Osteoblast (primary cell): ENCODE results near the gene ZNF506. TPM values are rescaled to one million over a fixed set of nuclear protein-coding genes. Genes with fewer than 3 reads are reported as not detected.

Experiments used
- DNase-seq: peaks from one replicate; pipeline ENCODE4 v3.0.0; 2011; ENCODE audit warnings: low spot score, mixed read lengths; ENCODE audit not compliant: insufficient read length; ENCODE audit errors: missing footprints
- H2AFZ ChIP-seq: 2 replicates; pipeline ENCODE4 v1.6.0; 2011; ENCODE audit warnings: mild to moderate bottlenecking, low read length
- H3K27ac ChIP-seq: 2 replicates; pipeline ENCODE4 v1.5.1; 2011; ENCODE audit warnings: mild to moderate bottlenecking, low read depth, low read length, moderate library complexity
- H3K27me3 ChIP-seq: 2 replicates; pipeline ENCODE4 v1.6.0; 2012; ENCODE audit warnings: mild to moderate bottlenecking, control low read depth, inconsistent platforms, low read length, moderate library complexity; ENCODE audit not compliant: insufficient read depth
- H3K36me3 ChIP-seq: 2 replicates; pipeline ENCODE4 v1.5.1; 2011; ENCODE audit warnings: mild to moderate bottlenecking, low read length, control low read depth, moderate library complexity; ENCODE audit not compliant: insufficient read depth
- H3K4me1 ChIP-seq: 2 replicates; pipeline ENCODE4 v1.5.1; 2011; ENCODE audit warnings: mild to moderate bottlenecking, low read length, control low read depth, moderate library complexity; ENCODE audit not compliant: insufficient read depth
- H3K4me2 ChIP-seq: 2 replicates; pipeline ENCODE4 v1.6.0; 2011; ENCODE audit warnings: mild to moderate bottlenecking, low read length; ENCODE audit not compliant: insufficient read depth
- H3K4me3 ChIP-seq: fragments of 200-600 bp; sonication (generic); 3 replicates; pipeline ENCODE4 v1.5.1; 2012; ENCODE audit warnings: mild to moderate bottlenecking, low read length, inconsistent platforms; ENCODE audit not compliant: insufficient read depth
- H3K79me2 ChIP-seq: 2 replicates; pipeline ENCODE4 v1.6.0; 2012; ENCODE audit warnings: mild to moderate bottlenecking, low read length, control low read depth, inconsistent platforms; ENCODE audit not compliant: insufficient read depth
- H3K9me3 ChIP-seq: 2 replicates; pipeline ENCODE4 v1.5.1; 2011; ENCODE audit warnings: low read depth, low read length, control low read depth
- H4K20me1 ChIP-seq: 2 replicates; pipeline ENCODE4 v1.6.0; 2012; ENCODE audit warnings: mild to moderate bottlenecking, low read length, control low read depth; ENCODE audit not compliant: insufficient read depth
- CTCF ChIP-seq: IDR thresholded peaks from 2 replicates; pipeline ENCODE4 v1.5.1; 2011; ENCODE audit warnings: mild to moderate bottlenecking, low read depth, low read length, moderate library complexity; ENCODE audit errors: extremely low read depth
- small RNA-seq: library from RNA; depleted of rRNA; stranded (forward); fragments of <200 nt; gene quantifications from one replicate; pipeline ENCODE3, GENCODE V24; 2012
- total RNA-seq: library from RNA; depleted of rRNA; stranded (reverse); fragments of >200 nt; gene quantifications from 2 replicates; pipeline ENCODE4 v1.2.3, GENCODE V29; 2012

Gene ZNF506
- total RNA-seq, 1 donor, result 14.8 TPM

- no peaks in the 10 kb centered on the region for H3K4me1 ChIP-seq
- H4K20me1 ChIP-seq, result no peaks in the 10 kb centered on the region
- H3K27me3 ChIP-seq, result no peaks in the 10 kb centered on the region
- H3K27ac ChIP-seq, result no peak overlapping the region
- no peak overlapping the region for H3K4me3 ChIP-seq
- no peaks in the 10 kb centered on the region for H3K36me3 ChIP-seq
- H2AFZ ChIP-seq, result no peak overlapping the region
- DNase-seq, result peak; percentile 52
- H3K4me2 ChIP-seq, result no peak overlapping the region
- H3K9me3 ChIP-seq, result no peaks in the 10 kb centered on the region
- no peaks in the 10 kb centered on the region for H3K79me2 ChIP-seq
- TF ChIP-seq CTCF, result no peak
Measured at GRCh38 chr19:19743176-19743575, 78.4 kb downstream of the ZNF506 start.

GRCh38 chr19:19742773-19743172 is 78.8 kb downstream of the ZNF506 start:
- peak; percentile 38 for DNase-seq
- no peaks in the 10 kb centered on the region for H3K36me3 ChIP-seq
- H3K9me3 ChIP-seq, result no peaks in the 10 kb centered on the region
- H3K4me2 ChIP-seq, result no peak overlapping the region
- H3K4me3 ChIP-seq, result no peak overlapping the region
- H3K27ac ChIP-seq, result no peak overlapping the region
- no peak for TF ChIP-seq CTCF
- H3K27me3 ChIP-seq, result no peaks in the 10 kb centered on the region
- H4K20me1 ChIP-seq, result no peaks in the 10 kb centered on the region
- H2AFZ ChIP-seq, result no peak overlapping the region
- no peaks in the 10 kb centered on the region for H3K4me1 ChIP-seq
- H3K79me2 ChIP-seq, result no peaks in the 10 kb centered on the region

Small RNA genes within 50 kb of the gene (small RNA-seq; reads per million reads assigned to genes)
- gene AC011477.5, result not detected

Other genes starting within 250 kb of the ZNF506 start
- gene PBX4, start 203.1 kb downstream of the ZNF506 start, total RNA-seq, result 0.36 and 0.88 TPM in 2 replicates
- gene LPAR2, start 193.5 kb downstream of the ZNF506 start, total RNA-seq, result 0.72 and 0.88 TPM in 2 replicates
- gene GMIP, start 178.1 kb downstream of the ZNF506 start, total RNA-seq, result 4.7 and 6.5 TPM in 2 replicates
- 43.3 and 65.9 TPM in 2 replicates for gene ATP13A1, start 158.1 kb downstream of the ZNF506 start, total RNA-seq
- 7.2 and 9.4 TPM in 2 replicates for gene ZNF101, start 152.9 kb downstream of the ZNF506 start, total RNA-seq
- 6.5 and 7.4 TPM in 2 replicates for gene ZNF14, start 88.6 kb downstream of the ZNF506 start, total RNA-seq
- 4.0 and 5.0 TPM in 2 replicates for gene ZNF253, start 44.1 kb upstream of the ZNF506 start, total RNA-seq
- gene ZNF93, start 79.2 kb upstream of the ZNF506 start, total RNA-seq, result 5.1 and 7.1 TPM in 2 replicates
- 2.2 and 5.9 TPM in 2 replicates for gene ZNF682, start 217.8 kb upstream of the ZNF506 start, total RNA-seq